ENCODE data around the gene SHISA2. TPM values are rescaled to one million over a fixed set of nuclear protein-coding genes. Genes with fewer than 3 reads are reported as not detected.

SHISA2 gene
- total RNA-seq, 1 experiment from 2014 or later: not detected

DNA sequence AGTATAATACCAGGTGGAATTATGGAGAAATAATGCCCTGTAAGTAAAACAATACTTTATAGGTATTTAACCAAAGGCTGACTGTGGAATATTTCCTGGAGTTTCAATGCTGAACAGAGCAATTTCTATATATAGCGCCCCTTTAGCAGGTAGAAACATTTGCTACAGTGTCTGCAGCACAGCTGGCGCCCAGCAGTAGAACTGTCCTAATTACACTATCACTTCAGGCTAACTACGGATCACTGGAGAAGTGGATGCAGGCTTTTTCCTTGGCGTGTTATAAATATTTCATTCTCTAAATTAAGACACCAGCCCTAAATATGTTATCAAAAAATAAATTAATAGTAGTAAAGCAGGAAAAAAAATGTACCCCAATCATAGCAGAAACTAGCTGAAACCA lies 3.1 kb downstream of the SHISA2 start:
- no peak for DNase-seq (ENCODE audit: low spot score)

DNA sequence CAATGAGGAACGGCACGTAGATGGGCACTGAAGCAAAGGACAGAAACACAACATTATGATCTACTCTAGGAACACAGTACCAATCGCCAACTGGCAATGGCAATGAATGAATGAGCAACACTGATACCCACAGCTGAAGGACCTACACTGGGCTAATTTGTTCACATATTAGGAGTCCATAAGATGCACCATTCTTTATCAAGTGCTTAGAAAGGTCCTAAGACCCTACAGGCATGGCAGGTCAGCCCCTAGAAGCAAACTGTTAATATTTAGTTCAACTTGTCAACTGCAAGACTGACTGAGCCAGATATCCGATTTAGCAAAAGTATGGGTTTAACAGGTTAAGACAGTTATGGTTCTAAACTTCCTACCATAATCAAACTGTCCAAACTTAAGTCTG lies 4.8 kb downstream of the SHISA2 start:
- no peak for DNase-seq (ENCODE audit: low spot score)

DNA sequence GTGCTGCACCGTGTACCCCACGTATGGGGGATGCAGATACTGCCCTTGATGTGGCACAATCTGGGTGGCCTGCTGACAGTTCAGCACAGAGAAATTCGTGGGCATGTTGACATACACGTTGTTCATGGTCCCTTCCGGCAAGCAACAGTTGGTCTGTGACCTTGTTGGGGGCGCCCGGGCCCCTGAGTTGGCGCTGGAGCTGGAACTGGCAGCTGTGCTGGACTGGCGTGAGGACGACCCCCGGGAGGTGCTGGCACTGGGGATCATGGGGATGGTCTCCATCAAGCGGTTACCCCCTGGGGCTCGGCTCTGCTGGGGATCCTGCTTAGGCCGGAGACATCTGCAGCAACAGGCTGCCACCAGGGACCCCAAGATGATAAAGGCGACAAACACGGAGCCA lies 5.2 kb downstream of the SHISA2 start:
- no peak for DNase-seq (ENCODE audit: low spot score)

DNA sequence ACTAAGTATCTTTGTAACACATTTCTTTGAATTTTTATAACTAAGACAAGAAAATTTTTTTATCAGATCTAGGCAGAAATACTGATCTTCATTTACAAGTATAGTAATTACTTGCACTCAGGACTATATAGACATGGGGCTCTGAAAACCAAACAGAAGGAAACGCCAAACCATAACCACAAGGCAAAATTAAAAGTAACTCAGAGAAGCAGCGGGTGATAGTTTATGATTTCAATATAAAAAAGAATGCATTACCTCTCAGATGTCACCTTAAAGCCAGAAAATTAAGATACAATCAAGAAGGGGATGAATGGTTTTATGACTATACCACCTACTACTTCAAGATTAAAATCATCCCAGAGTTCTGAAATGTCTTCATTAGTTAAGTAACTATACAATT lies 6.7 kb downstream of the SHISA2 start:
- no peak for DNase-seq (ENCODE audit: low spot score)

DNA sequence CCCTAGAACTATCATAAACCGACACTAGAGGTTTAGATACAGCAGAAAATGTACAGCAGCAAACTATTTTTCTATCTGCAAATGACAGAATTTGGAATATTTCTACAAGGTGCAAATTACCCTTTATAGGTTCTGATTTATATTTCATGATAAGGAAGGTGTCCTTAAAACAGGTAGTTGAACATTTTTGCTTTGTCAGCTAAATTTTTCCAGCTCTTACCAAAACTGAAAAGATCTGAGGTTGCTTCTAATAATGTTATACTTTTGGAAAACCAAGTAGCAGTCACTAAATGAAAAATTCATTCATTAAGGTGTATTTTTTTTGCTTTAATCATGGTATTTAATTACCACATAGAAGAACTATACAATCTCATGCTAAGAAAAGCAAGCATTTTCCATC lies 9.0 kb downstream of the SHISA2 start:
- DNase-seq (ENCODE audit: low spot score): no peak

DNA sequence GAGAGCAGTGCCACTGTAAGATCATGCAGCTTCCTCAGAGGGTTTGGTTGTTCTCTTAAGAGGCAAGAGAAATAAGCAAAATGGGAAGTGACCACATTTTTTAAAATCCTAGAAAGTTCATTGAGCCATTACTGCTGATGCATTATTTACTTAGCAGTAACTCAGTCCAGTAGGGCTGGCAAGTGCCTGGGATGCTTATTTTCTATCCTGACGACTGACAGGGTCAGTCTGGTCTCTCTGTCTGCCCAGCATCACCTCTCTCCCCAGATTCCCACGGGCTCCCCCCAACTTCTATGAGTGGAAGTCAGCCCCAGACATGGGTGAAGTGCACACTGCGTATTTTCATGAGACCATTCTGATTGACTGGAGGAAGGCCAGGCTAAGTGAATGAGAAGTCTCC lies 10.4 kb downstream of the SHISA2 start:
- DNase-seq (ENCODE audit: low spot score): no peak

DNA sequence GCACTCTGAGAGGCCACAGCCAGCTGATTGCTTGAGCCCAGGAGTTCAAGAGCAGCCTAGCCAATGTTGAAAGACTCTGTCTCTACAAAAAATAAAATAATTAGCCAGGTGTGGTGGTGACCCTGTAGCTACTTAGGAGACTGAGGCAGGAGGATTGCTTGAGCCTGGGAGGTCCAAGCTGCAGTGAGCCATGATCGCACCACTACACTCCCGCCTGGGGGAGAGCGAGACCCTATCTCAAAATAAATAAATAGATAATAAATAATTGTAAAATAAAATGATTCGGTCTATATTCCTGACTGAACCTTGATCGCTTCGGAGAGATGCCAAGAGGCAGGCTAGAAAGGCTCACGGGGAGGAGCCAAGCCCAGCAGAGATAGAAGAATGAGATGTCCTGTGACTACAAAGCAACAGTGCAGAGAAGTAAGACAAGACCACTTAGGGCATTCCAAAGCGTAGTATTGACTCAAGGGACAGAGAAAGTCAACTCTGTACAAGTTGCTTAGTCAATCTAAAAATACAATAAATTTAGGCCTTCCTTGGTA lies 12.8 kb downstream of the SHISA2 start:
- DNase-seq (ENCODE audit: low spot score): no peak

DNA sequence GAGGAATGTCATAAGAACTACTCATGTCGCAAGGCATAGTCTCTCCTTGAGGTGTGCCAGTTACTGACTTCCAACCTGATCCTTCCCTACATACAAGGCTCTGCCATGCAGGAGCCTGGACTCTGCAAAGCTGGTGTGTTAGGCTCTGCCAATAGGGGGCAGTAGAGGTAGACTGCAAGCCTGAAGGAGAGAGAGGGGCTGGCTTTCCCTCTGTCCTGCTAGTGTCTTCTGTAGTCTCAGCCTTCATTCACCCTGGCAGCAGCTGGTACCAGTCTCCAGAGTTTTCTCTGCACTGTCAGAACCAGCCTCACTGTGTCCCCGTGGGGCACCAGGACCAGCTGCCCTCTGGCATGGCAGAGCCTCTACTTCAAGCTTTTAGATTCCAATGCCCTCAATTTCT lies 14.5 kb downstream of the SHISA2 start:
- peak; percentile 62 for DNase-seq (ENCODE audit: low spot score)

DNA sequence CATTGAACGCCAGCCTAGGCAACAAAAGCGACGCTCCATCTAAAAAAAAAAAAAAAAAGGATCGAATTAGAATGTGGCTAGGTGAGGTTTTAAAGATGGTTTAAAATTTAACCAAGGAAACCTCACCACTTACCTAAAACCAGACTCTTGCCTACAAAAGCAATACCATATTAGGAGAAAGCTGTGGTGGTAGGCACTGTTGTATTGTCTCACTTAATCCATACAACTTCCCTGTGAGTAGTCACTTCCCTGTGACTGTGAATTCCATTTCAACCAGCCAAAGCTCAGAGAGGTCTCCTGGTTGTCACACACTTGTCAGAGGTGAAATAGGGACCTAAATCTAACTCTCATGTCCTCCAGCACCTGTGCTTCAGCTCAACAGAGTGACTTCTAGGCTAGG lies 15.4 kb downstream of the SHISA2 start:
- no peak for DNase-seq (ENCODE audit: low spot score)

DNA sequence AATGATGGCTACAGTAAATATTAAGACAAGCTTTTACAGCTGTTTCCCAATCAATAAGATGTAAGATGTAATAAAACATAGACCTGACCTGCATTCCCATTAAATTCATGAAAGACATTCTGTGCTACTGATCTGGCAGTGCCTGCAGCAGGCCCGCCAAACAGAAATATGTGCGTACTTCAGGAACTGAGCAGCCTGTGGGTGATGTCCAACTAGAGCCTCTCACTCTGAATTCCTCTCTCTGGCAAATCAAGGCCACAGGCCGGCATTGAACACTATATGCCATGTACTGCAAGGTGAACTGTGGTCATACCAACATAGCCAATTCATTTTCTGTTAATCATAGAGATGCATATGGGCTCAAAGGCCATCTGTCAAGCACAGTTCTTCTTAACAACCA lies 17.8 kb downstream of the SHISA2 start:
- DNase-seq (ENCODE audit: low spot score): no peak

DNA sequence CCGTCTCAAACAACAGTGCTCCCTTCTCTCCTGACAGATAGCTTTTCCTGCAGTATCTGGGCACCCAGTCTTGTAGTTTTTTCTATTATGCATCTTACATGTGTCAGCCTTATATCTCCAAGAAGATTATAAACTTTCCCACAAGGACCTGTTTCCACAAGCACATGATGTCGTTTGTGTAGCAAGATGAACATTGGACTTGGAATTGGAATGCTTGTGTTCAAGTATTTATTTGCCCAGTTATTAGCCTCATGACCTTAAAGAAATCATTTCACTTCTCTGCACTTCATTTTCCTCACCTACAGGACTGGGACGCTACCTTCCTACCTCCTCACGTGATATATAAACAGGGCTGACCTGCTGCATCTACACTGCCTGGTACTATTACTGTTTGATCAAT lies 21.5 kb downstream of the SHISA2 start:
- DNase-seq (ENCODE audit: low spot score): no peak

DNA sequence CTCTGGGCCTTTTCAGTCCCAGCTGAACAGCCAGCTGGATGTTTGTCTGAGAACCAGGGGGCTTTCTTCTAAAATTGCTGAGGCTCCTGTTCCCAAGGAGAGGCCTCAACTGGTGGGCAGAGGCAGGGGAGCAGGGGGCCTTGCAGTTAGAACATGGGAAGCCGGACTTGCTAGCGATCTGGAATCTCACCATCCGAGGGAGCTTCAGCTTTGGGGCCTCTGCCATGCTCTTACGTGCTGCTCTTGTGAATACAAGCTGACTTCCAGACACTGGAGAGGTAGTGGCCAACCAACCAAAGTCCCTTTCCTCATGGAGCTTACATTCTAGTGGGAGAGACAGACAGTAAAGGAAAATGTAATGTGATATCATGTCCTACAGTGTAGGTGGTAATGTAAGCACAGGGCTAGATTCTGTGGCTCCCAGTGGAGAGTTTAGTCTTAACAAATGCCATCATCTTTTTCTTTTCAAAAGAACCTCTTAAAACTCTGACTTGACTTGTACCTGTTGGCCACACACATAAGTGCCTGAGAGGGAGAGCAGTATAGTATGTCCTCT lies 22.2 kb downstream of the SHISA2 start:
- no peak for DNase-seq (ENCODE audit: low spot score)

DNA sequence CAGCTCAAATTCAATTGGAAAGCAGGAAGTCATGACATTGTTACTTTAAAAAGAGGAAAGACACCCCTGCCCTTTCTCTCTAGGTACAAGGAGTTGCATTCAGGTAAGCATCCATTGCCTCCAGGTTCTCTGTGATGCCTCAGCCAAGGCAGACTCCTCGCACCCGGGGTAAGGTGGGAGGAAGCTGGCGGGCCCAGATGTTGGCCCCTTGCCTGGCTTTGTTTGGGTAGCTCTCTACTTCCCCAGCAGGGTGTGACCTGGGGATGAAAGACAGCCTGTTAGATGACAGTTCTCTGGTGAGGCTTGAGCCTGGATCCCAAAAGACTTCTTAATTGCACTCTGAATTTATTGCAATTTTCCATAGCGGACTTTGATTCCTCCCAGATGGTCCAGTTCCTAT lies 25.6 kb downstream of the SHISA2 start:
- no peak for DNase-seq (ENCODE audit: low spot score)

DNA sequence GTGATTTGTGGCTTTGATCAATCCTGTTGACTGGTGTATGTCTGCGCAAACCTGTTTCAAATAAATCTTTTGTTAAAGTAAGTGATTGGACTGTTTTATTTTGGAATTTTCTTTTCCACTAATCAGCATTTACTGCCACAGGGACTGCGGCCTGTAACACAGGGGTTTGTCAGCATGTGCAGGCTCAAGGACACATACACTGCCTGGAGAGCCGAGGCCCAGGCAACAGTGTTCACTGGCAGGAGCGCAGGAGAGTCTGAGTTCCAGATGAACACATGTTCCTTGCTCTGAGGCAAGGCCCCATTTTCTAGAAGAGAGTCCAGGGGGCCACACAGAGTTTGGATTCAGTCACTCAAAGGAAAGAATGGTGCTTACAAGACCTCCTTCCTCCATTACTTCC lies 26.0 kb downstream of the SHISA2 start:
- DNase-seq (ENCODE audit: low spot score): no peak

DNA sequence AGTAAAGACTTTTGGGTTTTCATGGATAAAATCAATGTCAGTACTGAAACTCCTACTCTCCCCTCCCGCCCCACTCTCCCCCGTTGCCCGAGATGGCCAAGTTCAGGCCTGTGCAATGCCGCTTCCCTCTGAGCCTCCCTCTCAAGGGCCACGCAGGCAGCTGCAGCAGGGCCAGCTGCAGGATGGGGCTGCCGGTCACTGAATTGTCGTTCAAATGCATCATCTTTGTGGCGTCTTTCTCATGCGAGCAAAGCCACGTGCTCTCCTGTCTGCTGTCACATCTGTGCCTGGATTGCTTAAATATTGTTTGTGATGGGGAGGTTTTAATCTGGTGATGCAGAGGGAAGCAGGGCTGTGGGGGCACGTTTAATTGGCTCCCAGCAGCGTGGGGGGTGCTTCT lies 26.6 kb downstream of the SHISA2 start:
- no peak for DNase-seq (ENCODE audit: low spot score)

DNA sequence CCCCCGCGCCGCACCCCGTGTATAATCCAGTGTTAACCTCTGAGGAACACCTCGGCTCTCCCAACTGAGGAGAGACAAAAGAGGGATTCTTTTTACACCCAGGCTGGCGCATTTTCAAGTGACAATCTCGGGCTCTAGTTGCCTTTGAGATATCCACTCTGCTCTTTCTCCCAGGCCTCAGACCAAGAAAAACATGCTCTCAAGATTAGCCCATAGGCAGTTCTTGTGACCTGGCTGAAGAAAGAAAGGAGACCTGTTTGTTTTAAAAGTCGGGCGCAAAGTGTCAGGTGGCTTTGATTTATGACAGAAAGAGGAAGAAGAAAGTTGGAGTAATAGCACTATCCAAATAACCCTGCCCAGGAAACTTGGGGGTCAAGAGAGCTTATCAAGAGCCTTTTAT lies 27.3 kb downstream of the SHISA2 start:
- peak; percentile 22 for DNase-seq (ENCODE audit: low spot score)

DNA sequence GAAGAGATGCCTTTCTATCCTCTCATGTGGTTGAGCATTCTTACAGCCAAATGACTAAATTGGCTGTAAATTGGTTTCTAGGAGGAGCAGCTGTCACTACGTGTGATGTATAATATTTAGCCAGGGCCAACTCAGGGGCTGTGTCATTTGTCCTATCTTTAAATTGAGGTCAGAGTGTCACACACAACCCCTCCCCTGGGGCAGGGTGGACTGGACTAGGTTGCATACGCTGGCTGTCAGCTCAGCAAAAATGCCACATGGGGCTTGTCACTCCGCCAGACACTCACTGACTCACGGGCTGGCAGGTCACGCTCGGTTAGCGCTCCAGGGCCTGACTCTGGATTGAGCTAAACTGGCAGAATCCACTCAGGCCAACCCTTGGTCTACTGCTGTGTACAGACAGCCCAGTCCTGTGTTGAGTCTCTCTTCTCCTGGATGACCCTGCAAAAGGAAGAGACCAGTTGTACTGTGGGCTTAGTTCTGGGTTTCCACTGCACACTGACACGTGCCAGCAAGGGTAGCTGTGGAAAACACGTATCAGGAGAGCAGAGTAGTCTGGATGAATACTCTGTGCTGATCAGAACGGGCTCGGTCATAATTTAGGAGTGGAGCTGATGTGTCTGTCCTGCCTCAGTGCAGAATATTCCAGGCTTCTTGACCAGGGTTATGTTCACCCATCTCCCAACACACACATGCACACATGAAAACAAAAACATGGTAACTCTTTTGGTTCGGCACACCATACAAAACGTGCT lies 29.1 kb downstream of the SHISA2 start:
- peak; percentile 30 for DNase-seq (ENCODE audit: low spot score)

DNA sequence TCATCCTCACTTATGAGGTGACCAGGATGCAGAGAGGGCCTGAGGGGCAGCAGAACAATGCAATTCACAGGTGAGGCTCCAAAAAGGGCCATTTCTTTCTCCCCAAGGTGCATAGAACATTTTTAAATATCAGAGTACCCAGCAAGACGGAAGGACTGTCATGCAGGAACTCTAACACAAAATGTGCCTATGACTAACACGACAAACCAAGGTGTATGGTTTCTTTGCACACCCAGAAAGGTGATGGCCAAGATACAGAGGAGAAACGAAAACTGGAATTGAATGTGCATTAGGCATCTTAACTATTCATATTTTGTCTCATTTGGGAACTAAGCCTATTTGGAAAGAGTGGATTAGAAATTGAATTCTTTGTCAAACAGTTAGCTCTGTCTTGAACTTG lies 29.9 kb downstream of the SHISA2 start:
- DNase-seq (ENCODE audit: low spot score): no peak

DNA sequence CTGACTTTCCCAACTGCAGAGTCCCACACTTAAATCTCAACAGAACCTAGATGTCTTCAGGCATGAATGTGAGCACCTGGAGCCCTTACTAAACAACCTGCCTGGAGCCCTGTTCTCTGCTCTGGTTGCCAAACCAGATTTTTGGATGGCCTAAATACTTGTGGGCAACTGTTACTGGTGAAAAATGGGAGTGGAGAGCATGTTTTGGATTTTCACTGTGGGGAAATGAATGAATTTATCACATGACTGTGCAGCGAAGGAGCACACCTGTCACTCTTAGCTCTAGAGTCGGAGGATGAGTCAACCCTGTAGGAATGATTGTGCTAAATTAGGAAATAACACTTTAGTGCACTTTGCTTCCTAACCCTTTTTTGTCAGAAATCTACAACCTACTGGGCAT lies 30.3 kb downstream of the SHISA2 start:
- no peak for DNase-seq (ENCODE audit: low spot score)

DNA sequence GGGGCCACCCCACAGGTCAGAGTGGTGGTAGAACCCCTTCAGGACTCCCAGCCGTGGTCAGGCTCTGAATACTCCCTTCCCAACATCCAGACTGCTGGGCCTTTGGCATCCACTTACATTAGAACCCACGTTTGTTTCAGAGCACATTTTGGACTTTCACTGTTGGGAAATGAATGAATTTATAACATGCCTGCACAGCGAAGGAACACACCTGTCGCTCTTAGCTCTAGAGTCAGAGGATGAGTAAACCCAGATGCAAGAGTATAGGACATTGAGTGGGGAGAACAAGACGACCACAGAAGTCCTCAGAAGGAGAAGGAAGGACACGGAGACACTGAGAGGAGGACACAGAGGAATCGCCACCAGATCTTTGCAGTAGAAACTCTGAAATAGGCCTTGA lies 30.9 kb downstream of the SHISA2 start:
- DNase-seq (ENCODE audit: low spot score): no peak

DNA sequence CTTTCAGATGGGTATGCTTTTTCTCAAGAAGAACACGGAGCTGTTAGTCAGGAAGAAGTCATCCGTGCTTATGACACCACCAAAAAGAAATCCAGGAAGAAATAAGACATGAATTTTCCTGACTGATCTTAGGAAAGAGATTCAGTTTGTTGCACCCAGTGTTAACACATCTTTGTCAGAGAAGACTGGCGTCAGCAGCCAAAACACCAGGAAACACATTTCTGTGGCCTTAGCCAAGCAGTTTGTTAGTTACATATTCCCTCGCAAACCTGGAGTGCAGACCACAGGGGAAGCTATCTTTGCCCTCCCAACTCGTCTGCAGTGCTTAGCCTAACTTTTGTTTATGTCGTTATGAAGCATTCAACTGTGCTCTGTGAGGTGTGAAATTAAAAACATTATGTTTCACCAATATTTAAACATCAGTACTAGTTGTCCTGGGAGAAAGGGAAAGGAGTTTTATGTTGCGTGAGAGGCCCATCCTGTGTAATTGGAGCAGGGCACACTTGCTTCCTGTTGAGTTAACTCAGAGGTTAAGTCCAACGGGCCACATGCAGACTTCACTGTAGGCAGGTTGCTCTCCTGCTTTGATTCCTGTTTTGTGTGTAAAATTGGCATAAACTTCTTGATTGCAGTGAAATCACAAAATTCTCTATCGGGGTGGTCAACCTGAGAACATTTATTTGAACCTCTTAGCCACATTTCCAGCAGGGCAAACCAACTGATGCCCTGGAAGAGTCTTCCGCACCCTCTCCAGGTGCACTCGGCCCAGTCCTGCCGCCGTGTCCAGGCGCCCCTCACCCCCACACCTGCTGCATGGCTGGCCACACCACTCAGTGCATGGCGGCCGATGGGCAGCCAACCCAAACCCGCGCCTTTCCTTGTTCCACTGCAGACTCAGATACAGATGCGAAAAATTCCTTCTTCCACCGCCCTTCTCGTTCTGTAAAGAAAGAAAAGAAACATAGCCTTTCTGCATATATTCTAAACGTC lies 31.6 kb downstream of the SHISA2 start:
- peak; percentile 49 for DNase-seq (ENCODE audit: low spot score)

DNA sequence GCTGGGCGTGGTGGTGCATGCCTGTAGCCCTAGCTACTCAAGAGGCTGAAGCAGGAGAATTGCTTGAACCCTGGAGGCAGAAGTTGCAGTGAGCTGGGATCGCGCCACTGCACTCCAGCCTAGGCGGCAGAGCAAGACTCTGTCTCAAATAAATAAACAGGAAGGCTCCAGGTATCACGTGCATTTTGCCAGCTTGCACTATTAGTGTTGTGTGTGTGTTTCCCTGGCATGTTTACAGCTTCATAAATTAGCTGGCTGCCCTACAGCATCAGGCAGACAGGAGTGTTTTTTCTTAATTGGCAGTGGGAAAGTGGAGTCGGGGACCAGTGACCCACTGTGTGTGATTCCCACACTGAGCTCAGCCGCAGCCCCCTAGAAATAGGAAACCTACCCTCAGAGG lies 32.6 kb downstream of the SHISA2 start:
- DNase-seq (ENCODE audit: low spot score): no peak

All from HT-29 (cell line).